D721Med (cell line): ENCODE data around the gene BTBD17.

Source experiments
- DNase-seq: peaks from one replicate; pipeline ENCODE4 v3.0.0; 2011; ENCODE audit warnings: low spot score; ENCODE audit not compliant: insufficient read length
- FAIRE-seq: peaks from 2 replicates; lab custom pipeline; 2011; peaks lifted over from hg19 to GRCh38; lab: Jason Lieb, UNC
- TF ChIP-seq, protein P1 (sequence below): IDR thresholded peaks from 2 replicates; pipeline ENCODE4 v1.5.1; 2012; ENCODE audit warnings: mild to moderate bottlenecking, control low read depth; ENCODE audit not compliant: insufficient read depth; ENCODE audit errors: missing control alignments

Gene BTBD17

DNA sequence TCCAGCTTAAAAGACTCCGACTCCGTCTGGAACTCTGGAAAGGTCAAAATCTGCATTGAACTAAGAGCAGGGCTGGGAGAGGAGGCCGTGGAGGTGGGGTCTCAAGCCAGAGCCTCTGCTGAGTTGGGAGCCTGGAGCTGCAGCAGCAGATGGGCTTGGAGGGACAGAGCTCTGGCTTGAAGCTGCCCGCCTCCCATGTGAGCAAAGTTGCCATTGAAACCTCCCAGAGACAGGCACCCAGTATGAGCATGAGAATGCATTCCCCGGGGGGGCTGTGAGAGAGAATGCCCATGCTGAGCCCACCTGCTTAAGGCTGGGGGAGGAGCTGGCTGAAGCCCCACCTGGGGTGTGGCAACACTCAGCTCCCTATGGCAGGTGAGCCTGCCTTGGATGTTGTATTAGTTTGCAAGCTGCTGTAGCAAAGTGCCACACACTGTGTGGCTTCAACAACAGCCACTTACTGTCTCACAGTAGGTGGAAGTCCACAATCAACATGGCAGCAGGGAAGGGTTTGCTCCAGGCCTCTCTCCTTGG is 26.1 kb downstream of the BTBD17 start:
- FAIRE-seq, result no peak
- TF ChIP-seq, protein P1, sequence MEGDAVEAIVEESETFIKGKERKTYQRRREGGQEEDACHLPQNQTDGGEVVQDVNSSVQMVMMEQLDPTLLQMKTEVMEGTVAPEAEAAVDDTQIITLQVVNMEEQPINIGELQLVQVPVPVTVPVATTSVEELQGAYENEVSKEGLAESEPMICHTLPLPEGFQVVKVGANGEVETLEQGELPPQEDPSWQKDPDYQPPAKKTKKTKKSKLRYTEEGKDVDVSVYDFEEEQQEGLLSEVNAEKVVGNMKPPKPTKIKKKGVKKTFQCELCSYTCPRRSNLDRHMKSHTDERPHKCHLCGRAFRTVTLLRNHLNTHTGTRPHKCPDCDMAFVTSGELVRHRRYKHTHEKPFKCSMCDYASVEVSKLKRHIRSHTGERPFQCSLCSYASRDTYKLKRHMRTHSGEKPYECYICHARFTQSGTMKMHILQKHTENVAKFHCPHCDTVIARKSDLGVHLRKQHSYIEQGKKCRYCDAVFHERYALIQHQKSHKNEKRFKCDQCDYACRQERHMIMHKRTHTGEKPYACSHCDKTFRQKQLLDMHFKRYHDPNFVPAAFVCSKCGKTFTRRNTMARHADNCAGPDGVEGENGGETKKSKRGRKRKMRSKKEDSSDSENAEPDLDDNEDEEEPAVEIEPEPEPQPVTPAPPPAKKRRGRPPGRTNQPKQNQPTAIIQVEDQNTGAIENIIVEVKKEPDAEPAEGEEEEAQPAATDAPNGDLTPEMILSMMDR, result no peak
- no peak for DNase-seq

DNA sequence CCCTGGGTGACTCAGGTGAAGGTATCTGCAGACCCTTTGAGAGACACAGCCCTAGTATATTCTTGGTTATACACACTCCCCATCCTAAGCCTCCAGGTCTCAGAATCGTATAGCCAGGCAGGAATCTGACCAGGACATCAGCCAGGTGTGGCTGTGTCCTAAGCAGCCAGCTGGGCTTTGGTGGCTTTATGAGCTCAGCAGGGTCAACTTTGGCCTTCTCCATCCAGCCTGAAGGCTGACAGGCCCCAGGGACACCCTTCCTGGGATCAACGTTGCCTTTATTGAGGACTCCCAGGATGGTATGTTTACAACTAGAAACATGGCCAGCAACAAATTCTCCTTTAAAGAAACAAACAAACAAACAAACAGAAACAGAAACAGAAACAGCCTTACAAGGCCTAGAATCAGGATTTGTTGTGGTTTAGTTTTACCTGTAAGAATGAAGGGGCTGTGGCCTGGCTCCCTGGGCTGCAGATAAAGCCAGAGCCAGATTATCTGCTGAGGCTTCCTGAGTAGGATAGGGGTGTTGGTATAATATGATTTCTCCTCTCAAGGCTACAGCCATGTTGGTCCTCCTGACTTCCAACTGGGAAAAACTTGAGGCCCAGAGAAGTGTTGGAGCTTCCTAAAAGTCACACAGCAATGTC is 27.2 kb downstream of the BTBD17 start:
- DNase-seq (no peak), FAIRE-seq (no peak)
- TF ChIP-seq, protein P1, result no peak

DNA sequence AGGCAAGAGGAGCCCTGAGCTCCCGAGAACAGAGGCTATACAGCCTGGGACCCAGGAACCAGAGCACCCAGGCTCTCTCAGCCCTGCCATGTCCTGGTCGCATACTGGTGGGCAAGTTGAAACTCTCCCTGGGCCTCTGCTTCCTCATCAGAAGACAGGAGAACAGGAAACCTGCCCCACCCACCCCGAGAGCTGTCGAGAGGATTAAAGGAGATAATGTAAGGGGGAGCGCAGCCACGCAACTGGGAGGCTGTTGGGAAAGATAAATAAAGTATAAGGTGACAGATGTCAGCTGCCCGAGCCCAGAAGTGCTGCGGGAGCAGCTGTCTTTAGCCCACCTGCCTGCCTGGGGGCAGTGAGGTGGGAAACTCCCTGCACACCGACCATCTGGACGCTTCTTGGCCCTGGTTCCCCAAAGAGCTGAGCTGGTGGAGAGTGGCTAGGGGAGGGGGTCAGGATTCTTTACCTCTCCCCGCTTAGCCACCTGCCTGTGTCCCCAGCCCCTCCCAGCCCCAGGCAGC is 28.8 kb downstream of the BTBD17 start:
- TF ChIP-seq, protein P1, result no peak
- DNase-seq, result peak; percentile 89
- FAIRE-seq, result no peak

DNA sequence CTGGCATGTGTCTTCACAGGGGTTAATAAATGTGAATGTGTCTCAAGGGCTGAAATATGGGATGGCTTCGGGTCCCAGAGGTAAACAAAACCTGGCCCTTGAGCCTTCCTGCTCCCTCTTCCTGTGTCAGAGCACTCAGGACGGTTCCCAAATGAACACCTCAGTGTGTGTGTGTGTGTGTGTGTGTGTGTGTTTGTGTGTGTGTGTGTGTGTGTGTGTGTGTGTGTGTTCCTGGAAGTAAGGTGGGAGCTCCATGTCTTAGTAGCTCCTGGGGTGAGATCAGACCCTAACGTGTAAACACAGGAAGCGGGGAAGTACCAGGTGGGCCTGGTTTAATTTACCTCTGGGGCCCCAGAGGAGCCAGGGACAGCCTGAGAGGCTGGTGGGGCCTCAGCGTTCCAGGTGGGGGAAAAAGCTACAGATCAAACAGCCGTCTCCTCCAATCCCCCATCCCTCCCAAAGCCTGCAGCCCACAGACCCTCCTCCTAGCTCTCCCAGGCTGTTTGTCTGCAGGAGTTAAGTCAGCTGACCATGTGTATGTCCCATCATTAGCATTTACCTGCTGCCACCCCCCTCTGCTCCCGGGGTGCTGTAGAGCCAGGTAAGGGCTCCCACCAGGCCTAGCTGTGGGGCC is 29.5 kb downstream of the BTBD17 start:
- DNase-seq (no peak), FAIRE-seq (no peak)
- TF ChIP-seq, protein P1, result no peak

DNA sequence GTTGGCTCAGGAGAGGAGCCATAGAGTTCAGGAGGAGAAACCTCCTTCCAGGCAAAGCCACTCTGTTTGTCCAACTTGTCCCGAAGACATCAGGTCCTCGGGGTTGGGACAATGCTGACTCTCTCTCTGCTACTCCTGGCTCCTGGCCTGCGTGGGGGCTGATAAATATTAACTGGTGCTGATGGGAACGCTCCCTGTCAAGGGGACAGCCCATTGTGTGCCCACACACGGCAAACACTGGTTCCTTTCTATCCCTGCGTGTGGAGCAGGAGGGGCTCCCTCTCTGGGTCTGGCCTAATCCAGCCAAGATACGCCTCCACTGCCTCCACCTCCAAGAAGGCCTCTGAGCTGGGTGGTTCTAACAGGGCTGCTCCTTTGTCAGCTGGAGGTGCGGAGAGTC is 31.2 kb downstream of the BTBD17 start:
- FAIRE-seq (no peak), DNase-seq (no peak)
- TF ChIP-seq, protein P1, result no peak

DNA sequence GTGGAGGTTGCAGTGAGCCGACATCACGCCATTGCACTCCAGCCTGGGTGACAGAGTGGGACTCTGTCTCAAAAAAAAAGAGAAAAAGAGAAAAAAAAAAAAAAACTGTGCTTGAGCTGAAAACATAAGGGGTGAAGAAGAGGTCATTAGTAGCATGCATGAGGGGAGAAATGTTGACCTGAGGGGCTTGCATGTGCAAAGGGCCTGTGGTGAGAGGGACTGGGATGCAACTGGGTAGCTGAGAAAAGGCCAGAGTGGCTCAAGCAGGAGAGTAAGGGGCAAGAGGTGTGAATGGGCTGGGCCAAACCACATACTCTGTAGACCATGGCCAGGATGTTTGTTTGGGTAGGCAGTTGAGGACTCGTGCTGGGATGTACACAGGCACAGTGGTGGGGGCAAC is 32.3 kb downstream of the BTBD17 start:
- FAIRE-seq, result no peak
- TF ChIP-seq, protein P1, result no peak
- no peak for DNase-seq

DNA sequence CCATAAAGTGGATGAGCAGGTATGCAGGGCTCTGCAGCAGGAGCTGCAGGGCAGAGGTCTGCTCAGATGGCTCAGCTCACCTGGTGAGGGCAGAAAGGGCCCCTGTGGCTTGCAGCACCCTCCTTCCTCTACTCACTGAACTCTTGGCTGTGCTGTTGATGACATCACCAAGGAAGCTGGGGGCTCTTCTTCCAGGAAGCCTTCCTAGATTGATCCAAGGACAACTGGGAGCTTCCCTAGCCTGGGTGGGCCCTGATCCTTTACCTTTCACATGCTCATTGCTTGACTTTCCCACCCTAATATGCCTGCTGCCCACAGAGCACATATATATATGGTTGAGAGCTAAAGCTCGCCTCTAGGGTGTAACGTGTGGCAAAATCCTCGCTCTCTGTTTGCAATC is 33.2 kb downstream of the BTBD17 start:
- FAIRE-seq, result no peak
- DNase-seq, result no peak
- TF ChIP-seq, protein P1, result no peak
